GM21576 (cell line): ENCODE data around the gene TAF4.
"Not testable (repeated sequence)": the region's sequence is repeated elsewhere in the genome, so short reads cannot be mapped to it uniquely, and the experiment has no call there.

Experiments
- ATAC-seq: cut with Tn5 transposase; IDR thresholded peaks from one replicate; pipeline ENCODE4 v1.9.1; 2021; ENCODE audit warnings: mild to moderate bottlenecking, moderate library complexity; ENCODE audit not compliant: unreplicated experiment

Gene TAF4

DNA sequence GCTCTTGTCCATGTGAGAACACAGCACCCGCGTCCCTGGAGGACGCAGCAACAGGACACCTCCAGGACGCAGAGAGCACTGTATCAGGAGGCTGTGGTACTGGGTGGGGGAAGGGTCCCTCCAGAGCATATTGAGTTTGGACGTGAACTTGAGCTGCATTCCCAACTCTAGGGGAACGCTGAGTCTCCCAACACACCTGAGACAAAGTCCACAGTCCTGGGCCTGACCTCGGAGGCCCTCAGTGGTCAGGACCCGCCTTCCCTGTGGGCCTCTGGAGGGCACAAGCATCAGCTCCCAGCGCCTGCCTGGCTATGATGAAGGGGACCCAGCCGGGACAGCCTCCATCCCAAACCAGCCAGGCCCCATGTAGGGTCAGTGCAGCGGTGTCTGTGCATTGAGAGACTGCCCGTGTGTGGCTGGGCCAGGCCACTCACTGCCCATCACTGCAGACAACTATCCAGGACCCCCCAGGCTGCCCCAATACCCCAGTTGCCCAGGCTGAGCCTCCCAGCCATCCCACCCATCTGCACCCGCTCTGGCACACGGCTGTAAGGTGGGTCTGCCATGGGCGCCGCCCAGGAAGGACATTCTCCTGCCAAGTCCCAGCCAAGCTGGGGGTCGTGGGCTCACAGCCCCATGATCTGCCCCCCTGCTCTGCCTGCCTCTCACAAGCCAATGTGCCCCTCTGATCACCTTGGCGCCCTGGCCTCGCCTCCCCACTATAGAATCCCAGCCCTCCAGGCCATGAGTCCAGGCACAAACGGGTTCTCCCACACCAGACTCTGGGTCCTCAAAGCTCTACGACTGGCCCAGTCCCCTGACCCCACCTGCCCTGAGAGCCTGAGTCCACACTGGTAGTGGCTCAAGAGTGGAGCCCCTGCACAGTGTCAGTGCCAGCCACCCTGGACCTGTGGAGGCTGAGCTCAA, 115.7 kb downstream of the TAF4 start:
- no peak for ATAC-seq

DNA sequence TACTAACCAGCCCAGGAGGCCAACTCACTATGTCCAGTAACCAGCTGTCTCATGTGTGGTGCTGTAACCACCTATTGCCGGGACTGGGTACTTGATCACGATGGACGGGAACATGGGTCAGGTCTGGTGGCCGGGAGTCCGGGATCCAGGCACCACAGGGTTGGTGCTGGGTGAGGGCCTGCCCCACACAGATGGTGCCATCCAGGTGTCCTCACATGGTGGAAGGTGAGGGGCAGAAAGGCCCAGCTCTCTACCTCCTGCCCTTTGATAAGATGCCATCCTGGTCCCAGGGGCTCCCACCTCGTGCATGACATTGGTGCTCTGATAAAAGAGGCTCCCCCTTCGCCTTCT, 116.3 kb downstream of the TAF4 start:
- no peak for ATAC-seq

DNA sequence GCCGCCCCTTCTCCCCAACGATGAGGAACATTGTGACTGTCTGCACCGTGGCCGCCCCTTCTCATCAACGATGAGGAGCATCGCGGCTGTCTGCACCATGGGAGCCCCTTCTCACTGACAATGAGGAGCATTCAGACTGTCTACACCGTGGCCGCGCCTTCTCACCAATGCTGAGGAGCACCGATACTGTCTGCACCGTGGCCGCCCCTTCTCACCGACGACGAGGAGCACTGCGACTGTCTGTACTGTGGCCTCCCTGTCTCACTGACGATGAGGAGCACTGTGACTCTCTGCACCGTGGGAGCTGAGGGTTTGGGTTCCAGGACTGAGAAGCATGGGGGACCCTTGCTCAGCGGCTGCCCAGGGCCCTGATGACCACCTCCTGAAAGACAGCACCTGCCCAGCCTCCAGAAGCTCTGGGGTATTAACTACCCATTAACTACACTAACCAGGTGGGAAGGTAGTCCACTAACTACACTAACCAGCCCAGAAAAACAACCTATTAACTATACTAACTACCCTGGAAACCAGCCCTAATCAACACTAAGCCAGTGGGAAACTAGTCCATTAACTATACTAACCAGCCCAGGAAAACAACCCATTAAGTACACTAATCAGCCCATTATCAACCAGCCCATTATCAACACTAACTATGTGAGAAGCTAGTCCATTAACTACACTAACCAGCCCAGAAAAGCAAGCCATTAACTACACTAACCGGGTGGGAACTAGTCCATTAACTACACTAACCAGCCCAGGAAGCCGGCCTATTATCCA, 116.9 kb downstream of the TAF4 start:
- ATAC-seq = no peak

- ATAC-seq = not testable (repeated sequence)
Measured at GRCh38 chr20:61948056-61948455, 117.6 kb downstream of the TAF4 start.

- ATAC-seq = not testable (repeated sequence)
Measured at GRCh38 chr20:61945495-61945894, 120.2 kb downstream of the TAF4 start.

- ATAC-seq = not testable (repeated sequence)
Measured at GRCh38 chr20:61944967-61945366, 120.7 kb downstream of the TAF4 start.

GRCh38 chr20:61942526-61942925, 123.2 kb downstream of the TAF4 start:
- no peak for ATAC-seq

- ATAC-seq = no peak
Measured at GRCh38 chr20:61941721-61942405, 123.8 kb downstream of the TAF4 start.

- ATAC-seq = no peak
Measured at GRCh38 chr20:61940976-61941720, 124.5 kb downstream of the TAF4 start.

GRCh38 chr20:61940491-61940890, 125.2 kb downstream of the TAF4 start:
- ATAC-seq = no peak

DNA sequence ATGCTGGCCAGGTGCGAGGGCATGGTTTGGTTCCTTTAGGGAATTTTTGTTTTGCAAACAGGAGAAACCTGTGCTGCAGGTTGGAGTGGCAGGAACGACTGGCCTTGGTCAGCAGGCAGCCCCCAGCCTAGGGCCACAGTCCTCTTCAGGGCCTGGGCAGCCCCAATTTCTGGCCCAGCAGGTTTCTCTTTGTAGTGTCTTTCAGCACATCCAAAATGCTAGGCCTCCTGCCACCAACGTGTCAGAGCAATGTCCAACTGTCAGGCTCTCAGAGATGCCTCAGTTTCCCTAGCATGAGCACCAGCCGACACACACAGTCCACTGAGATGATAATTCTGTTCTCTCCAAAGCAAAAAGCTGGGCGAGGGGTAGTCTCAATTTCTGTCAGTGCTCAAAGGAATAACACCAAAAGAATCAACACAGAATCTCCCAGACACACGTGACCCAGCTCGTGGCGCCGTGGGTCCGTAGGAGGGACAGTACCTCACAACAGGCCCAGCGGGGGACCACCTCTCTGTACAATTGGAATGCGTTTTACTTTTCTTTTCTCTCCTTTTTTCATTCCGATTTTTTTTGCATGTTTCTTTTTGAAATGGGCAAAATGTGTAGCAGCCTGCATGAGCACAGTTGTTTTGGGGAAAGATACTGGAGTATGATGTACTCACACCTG, 125.9 kb downstream of the TAF4 start:
- no peak for ATAC-seq

DNA sequence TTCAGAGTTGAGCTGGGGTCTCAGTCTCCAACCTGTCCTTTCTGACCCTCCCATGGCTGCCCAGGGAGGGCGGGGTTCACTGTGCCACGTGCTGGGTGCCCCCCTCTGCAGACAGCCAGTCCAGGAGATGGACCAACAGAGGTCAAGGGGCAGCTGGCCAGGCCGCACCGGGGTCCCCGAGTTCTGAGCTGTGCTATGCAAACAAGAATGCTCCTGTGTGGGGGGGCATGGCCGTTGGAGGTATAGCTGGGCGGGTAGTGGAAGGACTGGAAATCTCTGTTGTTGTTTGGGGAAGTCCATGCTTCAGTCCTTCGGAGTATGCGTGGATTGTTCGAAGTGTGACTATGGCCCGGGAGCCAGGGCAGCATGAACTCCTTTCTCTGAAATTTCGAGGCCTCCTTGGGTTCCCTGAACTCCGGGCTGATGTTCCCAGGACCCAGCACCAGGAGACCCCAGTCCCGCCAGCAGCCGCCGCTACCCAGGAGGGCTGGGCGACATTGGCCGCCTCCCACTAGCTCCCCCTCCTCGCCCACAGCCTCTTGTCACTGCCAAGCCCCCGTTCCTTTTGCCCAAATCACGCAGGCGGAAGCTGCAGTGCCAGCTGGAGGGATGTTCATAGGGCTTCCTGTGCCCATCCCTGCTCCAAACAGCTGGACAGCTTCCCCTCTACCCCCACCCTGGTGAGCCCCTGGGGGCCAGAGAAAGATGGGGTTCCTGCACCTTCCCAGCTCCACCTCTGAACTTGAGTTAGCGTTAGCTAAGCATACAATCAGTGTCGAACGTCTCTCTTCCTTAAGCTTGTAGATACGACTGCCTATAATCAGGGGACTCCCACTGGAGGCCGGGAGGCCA, 126.6 kb downstream of the TAF4 start:
- no peak for ATAC-seq

- no peak for ATAC-seq
Measured at GRCh38 chr20:61937963-61938838, 127.5 kb downstream of the TAF4 start.

- ATAC-seq = no peak
Measured at GRCh38 chr20:61937146-61937962, 128.3 kb downstream of the TAF4 start.

GRCh38 chr20:61936701-61937131, 129.0 kb downstream of the TAF4 start:
- no peak for ATAC-seq

DNA sequence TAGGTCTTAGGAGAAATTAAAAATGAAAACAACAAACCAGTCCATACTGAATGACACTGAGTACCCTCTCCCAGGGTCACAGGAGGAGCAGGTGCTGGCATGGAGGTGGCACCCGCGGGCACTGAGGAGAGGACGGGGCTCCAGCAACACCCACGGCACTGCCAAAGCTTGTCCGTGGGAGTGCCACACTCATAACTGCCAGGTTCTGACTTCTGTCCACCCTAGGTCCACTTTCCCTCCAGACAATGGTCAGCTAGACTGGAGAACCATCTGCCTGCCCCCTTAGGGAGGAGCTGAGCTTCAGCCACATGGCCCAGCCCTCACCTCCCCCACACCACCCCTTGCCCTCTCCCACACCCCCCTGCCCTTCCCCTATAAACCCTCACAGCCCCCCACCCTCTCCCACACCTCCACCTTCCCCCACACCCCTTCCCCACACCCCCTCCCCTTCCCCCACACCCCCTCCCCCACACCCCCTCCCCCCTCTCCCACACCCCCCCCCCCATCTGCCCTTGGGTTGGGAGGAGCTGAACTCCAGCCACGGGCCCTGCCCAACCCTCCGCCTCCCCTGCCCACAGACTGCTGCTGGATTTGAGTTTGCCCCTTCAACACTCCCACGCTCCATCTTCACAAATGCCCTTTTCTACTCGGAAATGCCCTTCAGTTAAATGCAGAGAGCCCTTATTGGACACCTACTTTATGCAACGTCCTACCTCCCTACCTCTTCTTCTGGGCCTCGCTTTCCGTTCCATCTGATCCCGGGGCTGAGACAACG, 129.6 kb downstream of the TAF4 start:
- ATAC-seq = no peak
